SK-N-SH treated with all-trans-retinoic acid at 6 μM for 48 hours (cell line): Measurements from ENCODE around the gene GPR151.

Experiments
- ATAC-seq: fragments of 200-7000 bp; cut with Tn5 transposase; 3 replicates; pipeline ENCODE4 v1.9.1; 2020; ENCODE audit warnings: mild to moderate bottlenecking, moderate library complexity
- ARNTL ChIP-seq: fragments of 450-650 bp; formaldehyde crosslinking; IDR thresholded peaks from 2 replicates; pipeline ENCODE4 v1.5.0; 2020; ENCODE audit warnings: low read depth, mild to moderate bottlenecking, moderate library complexity, borderline replicate concordance
- BACH2 ChIP-seq: fragments of 250-450 bp; sonication (Bioruptor Pico); IDR thresholded peaks from 2 replicates; pipeline ENCODE4 v1.9.0; 2021; ENCODE audit warnings: mild to moderate bottlenecking, borderline replicate concordance
- CSDC2 ChIP-seq: fragments of 250-450 bp; sonication (Bioruptor Pico); IDR thresholded peaks from 2 replicates; pipeline ENCODE4 v1.5.0; 2020; ENCODE audit warnings: mild to moderate bottlenecking, moderate library complexity
- ESRRG ChIP-seq: fragments of 250-450 bp; sonication (Bioruptor Pico); IDR thresholded peaks from 2 replicates; pipeline ENCODE4 v1.6.1; 2021; ENCODE audit warnings: mild to moderate bottlenecking
- GLIS3 ChIP-seq: fragments of 250-450 bp; sonication (Bioruptor Pico); IDR thresholded peaks from 2 replicates; pipeline ENCODE4 v1.5.0; 2020; ENCODE audit warnings: mild to moderate bottlenecking, moderate library complexity
- ISL1 ChIP-seq: fragments of 250-450 bp; sonication (Bioruptor Pico); IDR thresholded peaks from 2 replicates; pipeline ENCODE4 v2.1.2; 2022; ENCODE audit warnings: mild to moderate bottlenecking, moderate library complexity
- OSR1 ChIP-seq: fragments of 250-450 bp; sonication (Bioruptor Pico); IDR thresholded peaks from 2 replicates; pipeline ENCODE4 v1.8.0; 2022; ENCODE audit warnings: moderate library complexity, mild to moderate bottlenecking, inconsistent platforms
- PPARA ChIP-seq: fragments of 250-450 bp; sonication (Bioruptor Pico); IDR thresholded peaks from 2 replicates; pipeline ENCODE4 v1.5.0; 2020; ENCODE audit warnings: mild to moderate bottlenecking, borderline replicate concordance
- RARB ChIP-seq: fragments of 250-450 bp; sonication (Bioruptor Pico); IDR thresholded peaks from 2 replicates; pipeline ENCODE4 v1.8.0; 2021; ENCODE audit warnings: mild to moderate bottlenecking, moderate library complexity
- TOX ChIP-seq: fragments of 250-450 bp; sonication (Bioruptor Pico); IDR thresholded peaks from 2 replicates; pipeline ENCODE4 v1.8.0; 2021; ENCODE audit warnings: mild to moderate bottlenecking, moderate library complexity, borderline replicate concordance
- ZC3H10 ChIP-seq: fragments of 250-450 bp; sonication (Bioruptor Pico); IDR thresholded peaks from 2 replicates; pipeline ENCODE4 v1.5.1; 2021; ENCODE audit warnings: mild to moderate bottlenecking, moderate library complexity
- ZFP3 ChIP-seq: fragments of 250-450 bp; sonication (Bioruptor Pico); IDR thresholded peaks from 2 replicates; pipeline ENCODE4 v1.5.0; 2020; ENCODE audit warnings: mild to moderate bottlenecking, moderate library complexity
- ZFP30 ChIP-seq: fragments of 450-650 bp; formaldehyde crosslinking; IDR thresholded peaks from 2 replicates; pipeline ENCODE4 v1.5.0; 2022; ENCODE audit warnings: mild to moderate bottlenecking, moderate library complexity
- ZNF565 ChIP-seq: fragments of 450-650 bp; formaldehyde crosslinking; conservative IDR thresholded peaks from 2 replicates; pipeline ENCODE4 v1.5.0; 2020; ENCODE audit warnings: low read depth, mild to moderate bottlenecking, moderate library complexity
- ZNF8 ChIP-seq: fragments of 450-650 bp; formaldehyde crosslinking; IDR thresholded peaks from 2 replicates; pipeline ENCODE4 v1.5.0; 2020; ENCODE audit warnings: mild to moderate bottlenecking, moderate library complexity
- TF ChIP-seq, protein P1 (sequence below): fragments of 250-450 bp; sonication (Bioruptor Pico); IDR thresholded peaks from 2 replicates; pipeline ENCODE4 v1.8.0; 2021; ENCODE audit warnings: low read depth, mild to moderate bottlenecking, moderate library complexity, borderline replicate concordance
- TF ChIP-seq, protein P2 (sequence below): fragments of 250-450 bp; sonication (Bioruptor Pico); IDR thresholded peaks from 2 replicates; pipeline ENCODE4 v1.5.1; 2021; ENCODE audit warnings: mild to moderate bottlenecking, moderate library complexity
- TF ChIP-seq, protein P3 (sequence below): fragments of 250-450 bp; sonication (Bioruptor Pico); IDR thresholded peaks from 2 replicates; pipeline ENCODE4 v1.8.0; 2020; ENCODE audit warnings: mild to moderate bottlenecking, moderate library complexity, borderline replicate concordance
- TF ChIP-seq, protein P4 (sequence below): fragments of 250-450 bp; sonication (Bioruptor Pico); IDR thresholded peaks from 2 replicates; pipeline ENCODE4 v1.5.1; 2020; ENCODE audit warnings: low read depth, mild to moderate bottlenecking, moderate library complexity
- TF ChIP-seq, protein P5 (sequence below): fragments of 250-450 bp; sonication (Bioruptor Pico); IDR thresholded peaks from 2 replicates; pipeline ENCODE4 v1.5.0; 2020; ENCODE audit warnings: mild to moderate bottlenecking, moderate library complexity

GPR151 gene

DNA sequence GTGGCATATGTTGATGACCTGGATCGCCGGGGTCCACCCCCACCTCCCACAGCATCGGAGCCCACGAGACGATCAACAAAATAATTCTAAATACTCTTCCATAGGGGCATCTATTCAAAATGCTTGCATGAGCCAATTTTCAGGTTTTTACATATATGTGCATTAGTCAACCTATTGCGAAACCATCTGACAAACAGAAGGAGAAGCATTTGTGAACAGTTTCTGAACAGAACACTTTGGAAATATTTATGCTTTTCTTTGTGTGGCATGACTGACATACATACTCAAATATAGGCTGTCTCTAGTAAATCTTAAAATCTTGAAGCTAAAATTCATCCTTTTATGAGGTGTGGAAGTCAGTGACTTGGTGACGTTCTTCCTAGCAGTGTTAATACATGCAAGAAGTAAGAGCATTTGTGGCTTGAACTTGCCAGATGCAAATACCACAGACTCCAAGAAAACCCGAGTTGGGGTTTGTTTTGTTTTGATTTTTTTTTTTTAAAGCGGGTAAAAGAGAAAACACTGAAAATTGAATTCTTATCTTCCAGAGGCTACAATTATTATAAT lies 5.3 kb downstream of the GPR151 start:
- no peak for ATAC-seq
- TF ChIP-seq PPARA (no peak), ISL1 (CRISPR knock-in tag) (no peak), ZFP30 (CRISPR knock-in tag) (no peak), ZC3H10 (CRISPR knock-in tag) (no peak), ZFP3 (CRISPR knock-in tag) (no peak), ZNF565 (no peak), ESRRG (CRISPR knock-in tag) (no peak), TOX (no peak)
- TF ChIP-seq, protein P1, sequence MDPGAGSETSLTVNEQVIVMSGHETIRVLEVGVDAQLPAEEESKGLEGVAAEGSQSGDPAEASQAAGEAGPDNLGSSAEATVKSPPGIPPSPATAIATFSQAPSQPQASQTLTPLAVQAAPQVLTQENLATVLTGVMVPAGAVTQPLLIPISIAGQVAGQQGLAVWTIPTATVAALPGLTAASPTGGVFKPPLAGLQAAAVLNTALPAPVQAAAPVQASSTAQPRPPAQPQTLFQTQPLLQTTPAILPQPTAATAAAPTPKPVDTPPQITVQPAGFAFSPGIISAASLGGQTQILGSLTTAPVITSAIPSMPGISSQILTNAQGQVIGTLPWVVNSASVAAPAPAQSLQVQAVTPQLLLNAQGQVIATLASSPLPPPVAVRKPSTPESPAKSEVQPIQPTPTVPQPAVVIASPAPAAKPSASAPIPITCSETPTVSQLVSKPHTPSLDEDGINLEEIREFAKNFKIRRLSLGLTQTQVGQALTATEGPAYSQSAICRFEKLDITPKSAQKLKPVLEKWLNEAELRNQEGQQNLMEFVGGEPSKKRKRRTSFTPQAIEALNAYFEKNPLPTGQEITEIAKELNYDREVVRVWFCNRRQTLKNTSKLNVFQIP (CRISPR knock-in tag) = no peak
- TF ChIP-seq, protein P2, sequence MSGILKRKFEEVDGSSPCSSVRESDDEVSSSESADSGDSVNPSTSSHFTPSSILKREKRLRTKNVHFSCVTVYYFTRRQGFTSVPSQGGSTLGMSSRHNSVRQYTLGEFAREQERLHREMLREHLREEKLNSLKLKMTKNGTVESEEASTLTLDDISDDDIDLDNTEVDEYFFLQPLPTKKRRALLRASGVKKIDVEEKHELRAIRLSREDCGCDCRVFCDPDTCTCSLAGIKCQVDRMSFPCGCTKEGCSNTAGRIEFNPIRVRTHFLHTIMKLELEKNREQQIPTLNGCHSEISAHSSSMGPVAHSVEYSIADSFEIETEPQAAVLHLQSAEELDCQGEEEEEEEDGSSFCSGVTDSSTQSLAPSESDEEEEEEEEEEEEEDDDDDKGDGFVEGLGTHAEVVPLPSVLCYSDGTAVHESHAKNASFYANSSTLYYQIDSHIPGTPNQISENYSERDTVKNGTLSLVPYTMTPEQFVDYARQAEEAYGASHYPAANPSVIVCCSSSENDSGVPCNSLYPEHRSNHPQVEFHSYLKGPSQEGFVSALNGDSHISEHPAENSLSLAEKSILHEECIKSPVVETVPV (CRISPR knock-in tag) = no peak
- TF ChIP-seq, protein P3, sequence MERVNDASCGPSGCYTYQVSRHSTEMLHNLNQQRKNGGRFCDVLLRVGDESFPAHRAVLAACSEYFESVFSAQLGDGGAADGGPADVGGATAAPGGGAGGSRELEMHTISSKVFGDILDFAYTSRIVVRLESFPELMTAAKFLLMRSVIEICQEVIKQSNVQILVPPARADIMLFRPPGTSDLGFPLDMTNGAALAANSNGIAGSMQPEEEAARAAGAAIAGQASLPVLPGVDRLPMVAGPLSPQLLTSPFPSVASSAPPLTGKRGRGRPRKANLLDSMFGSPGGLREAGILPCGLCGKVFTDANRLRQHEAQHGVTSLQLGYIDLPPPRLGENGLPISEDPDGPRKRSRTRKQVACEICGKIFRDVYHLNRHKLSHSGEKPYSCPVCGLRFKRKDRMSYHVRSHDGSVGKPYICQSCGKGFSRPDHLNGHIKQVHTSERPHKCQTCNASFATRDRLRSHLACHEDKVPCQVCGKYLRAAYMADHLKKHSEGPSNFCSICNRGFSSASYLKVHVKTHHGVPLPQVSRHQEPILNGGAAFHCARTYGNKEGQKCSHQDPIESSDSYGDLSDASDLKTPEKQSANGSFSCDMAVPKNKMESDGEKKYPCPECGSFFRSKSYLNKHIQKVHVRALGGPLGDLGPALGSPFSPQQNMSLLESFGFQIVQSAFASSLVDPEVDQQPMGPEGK (CRISPR knock-in tag) = no peak
- TF ChIP-seq, all 23 proteins: peak for 0

DNA sequence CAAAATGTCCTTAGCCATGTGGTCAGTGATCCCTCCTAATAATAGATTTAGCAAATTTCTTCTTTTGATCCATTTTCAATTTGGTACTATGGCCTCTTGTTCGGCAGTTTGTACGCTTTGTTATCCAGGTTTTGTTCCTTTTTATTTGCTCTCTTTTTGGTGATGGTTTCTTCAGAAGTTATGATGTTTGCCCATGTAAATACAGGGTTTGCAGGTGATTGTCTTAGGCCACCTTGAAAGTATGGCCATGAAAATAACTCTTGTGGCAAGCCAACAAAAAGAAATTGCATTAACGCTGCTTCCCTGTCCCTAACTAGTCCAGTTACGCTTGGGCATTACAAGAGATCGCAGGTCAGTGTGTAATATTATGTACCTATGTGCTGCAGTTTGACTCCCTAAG lies 8.6 kb downstream of the GPR151 start:
- no peak for ATAC-seq
- TF ChIP-seq ZFP3 (CRISPR knock-in tag) = no peak
- no peak for TF ChIP-seq ESRRG (CRISPR knock-in tag)
- TF ChIP-seq ZC3H10 (CRISPR knock-in tag) = no peak
- TF ChIP-seq ZFP30 (CRISPR knock-in tag) = no peak
- TF ChIP-seq, protein P1 (CRISPR knock-in tag) = no peak
- TF ChIP-seq, protein P3 (CRISPR knock-in tag) = no peak
- no peak for TF ChIP-seq BACH2 (CRISPR knock-in tag)
- TF ChIP-seq, protein P4, sequence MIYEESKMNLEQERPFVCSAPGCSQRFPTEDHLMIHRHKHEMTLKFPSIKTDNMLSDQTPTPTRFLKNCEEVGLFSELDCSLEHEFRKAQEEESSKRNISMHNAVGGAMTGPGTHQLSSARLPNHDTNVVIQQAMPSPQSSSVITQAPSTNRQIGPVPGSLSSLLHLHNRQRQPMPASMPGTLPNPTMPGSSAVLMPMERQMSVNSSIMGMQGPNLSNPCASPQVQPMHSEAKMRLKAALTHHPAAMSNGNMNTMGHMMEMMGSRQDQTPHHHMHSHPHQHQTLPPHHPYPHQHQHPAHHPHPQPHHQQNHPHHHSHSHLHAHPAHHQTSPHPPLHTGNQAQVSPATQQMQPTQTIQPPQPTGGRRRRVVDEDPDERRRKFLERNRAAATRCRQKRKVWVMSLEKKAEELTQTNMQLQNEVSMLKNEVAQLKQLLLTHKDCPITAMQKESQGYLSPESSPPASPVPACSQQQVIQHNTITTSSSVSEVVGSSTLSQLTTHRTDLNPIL (CRISPR knock-in tag) = no peak
- TF ChIP-seq, protein P2 (CRISPR knock-in tag) = no peak
- TF ChIP-seq CSDC2 (CRISPR knock-in tag) = no peak
- no peak for TF ChIP-seq ISL1 (CRISPR knock-in tag)
- TF ChIP-seq GLIS3 = no peak
- no peak for TF ChIP-seq ZNF565
- no peak for TF ChIP-seq OSR1 (CRISPR knock-in tag)
- TF ChIP-seq ZNF8 = no peak
- no peak for TF ChIP-seq TOX
- TF ChIP-seq, protein P5, sequence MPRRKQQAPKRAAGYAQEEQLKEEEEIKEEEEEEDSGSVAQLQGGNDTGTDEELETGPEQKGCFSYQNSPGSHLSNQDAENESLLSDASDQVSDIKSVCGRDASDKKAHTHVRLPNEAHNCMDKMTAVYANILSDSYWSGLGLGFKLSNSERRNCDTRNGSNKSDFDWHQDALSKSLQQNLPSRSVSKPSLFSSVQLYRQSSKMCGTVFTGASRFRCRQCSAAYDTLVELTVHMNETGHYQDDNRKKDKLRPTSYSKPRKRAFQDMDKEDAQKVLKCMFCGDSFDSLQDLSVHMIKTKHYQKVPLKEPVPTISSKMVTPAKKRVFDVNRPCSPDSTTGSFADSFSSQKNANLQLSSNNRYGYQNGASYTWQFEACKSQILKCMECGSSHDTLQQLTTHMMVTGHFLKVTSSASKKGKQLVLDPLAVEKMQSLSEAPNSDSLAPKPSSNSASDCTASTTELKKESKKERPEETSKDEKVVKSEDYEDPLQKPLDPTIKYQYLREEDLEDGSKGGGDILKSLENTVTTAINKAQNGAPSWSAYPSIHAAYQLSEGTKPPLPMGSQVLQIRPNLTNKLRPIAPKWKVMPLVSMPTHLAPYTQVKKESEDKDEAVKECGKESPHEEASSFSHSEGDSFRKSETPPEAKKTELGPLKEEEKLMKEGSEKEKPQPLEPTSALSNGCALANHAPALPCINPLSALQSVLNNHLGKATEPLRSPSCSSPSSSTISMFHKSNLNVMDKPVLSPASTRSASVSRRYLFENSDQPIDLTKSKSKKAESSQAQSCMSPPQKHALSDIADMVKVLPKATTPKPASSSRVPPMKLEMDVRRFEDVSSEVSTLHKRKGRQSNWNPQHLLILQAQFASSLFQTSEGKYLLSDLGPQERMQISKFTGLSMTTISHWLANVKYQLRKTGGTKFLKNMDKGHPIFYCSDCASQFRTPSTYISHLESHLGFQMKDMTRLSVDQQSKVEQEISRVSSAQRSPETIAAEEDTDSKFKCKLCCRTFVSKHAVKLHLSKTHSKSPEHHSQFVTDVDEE = no peak
- TF ChIP-seq RARB (CRISPR knock-in tag) = no peak
- no peak for TF ChIP-seq ARNTL (CRISPR knock-in tag)
- no peak for TF ChIP-seq PPARA
